Stimulated activated CD4-positive, alpha-beta T cell treated with anti-CD3 and anti-CD28 coated beads, Interleukin-4, amount 100 ng/mL, for 24 hours (primary cell): ENCODE measurements around the gene METTL25B.
"Not testable (repeated sequence)": the region's sequence is repeated elsewhere in the genome, so short reads cannot be mapped to it uniquely, and the experiment has no call there.

ENCODE experiments used
- DNase-seq: peaks from one replicate; pipeline ENCODE4 v3.0.0-alpha.2; 2020

The METTL25B gene

GRCh38 chr1:156750191-156750672 lies 22.0 kb downstream of the METTL25B start:
- DNase-seq: peak; percentile 62

- peak; percentile 45 for DNase-seq
These were observed 22.6 kb downstream of the METTL25B start for GRCh38 chr1:156750711-156751450.

- DNase-seq: no peak
These were observed 23.1 kb downstream of the METTL25B start, which contains the start of gene HDGF for GRCh38 chr1:156751451-156751756. HDGF (minus strand) TSS chr1:156751675; CDS start chr1:156751429, 246 bp downstream.

GRCh38 chr1:156751757-156752481 lies 23.6 kb downstream of the METTL25B start:
- DNase-seq: peak; percentile 97

GRCh38 chr1:156752843-156753482 lies 24.7 kb downstream of the METTL25B start:
- no peak for DNase-seq

GRCh38 chr1:156754219-156754618 lies 25.9 kb downstream of the METTL25B start:
- DNase-seq: no peak

- DNase-seq: no peak
These were observed 27.3 kb downstream of the METTL25B start for GRCh38 chr1:156755527-156755950.

GRCh38 chr1:156756355-156756754 lies 28.1 kb downstream of the METTL25B start:
- no peak for DNase-seq

- not testable (repeated sequence) for DNase-seq
These were observed 29.4 kb downstream of the METTL25B start for GRCh38 chr1:156757572-156758253.

- no peak for DNase-seq
These were observed 32.0 kb downstream of the METTL25B start for GRCh38 chr1:156760092-156760795.

- DNase-seq: no peak
These were observed 32.5 kb downstream of the METTL25B start for GRCh38 chr1:156760796-156761104.

- DNase-seq: not testable (repeated sequence)
These were observed 36.9 kb downstream of the METTL25B start for GRCh38 chr1:156765136-156765535.

- DNase-seq: no peak
These were observed 37.4 kb downstream of the METTL25B start for GRCh38 chr1:156765666-156766065.

GRCh38 chr1:156766298-156767100 lies 38.2 kb downstream of the METTL25B start:
- no peak for DNase-seq

- DNase-seq: peak; percentile 98
These were observed 39.0 kb downstream of the METTL25B start, which contains the start of gene PRCC for GRCh38 chr1:156767101-156767878. PRCC (plus strand) TSS chr1:156767535; CDS start chr1:156767772, 237 bp downstream.

- peak; percentile 49 for DNase-seq
These were observed 39.8 kb downstream of the METTL25B start for GRCh38 chr1:156767879-156768604.

GRCh38 chr1:156768610-156769295 lies 40.5 kb downstream of the METTL25B start:
- no peak for DNase-seq

GRCh38 chr1:156772222-156772621 lies 44.0 kb downstream of the METTL25B start:
- DNase-seq: no peak
